HFF-Myc (cell line): Measurements from ENCODE around the gene PDE10A.

ENCODE experiments used
- DNase-seq: peaks from one replicate; pipeline ENCODE4 v3.0.0-alpha.2; 2011; ENCODE audit warnings: low read depth; ENCODE audit errors: extremely low read depth
- H3K4me3 ChIP-seq: replicated peaks from 2 replicates; pipeline ENCODE4 v1.5.1; 2011; ENCODE audit warnings: low read depth, mild to moderate bottlenecking, control low read depth, low read length
- TF ChIP-seq, protein P1 (sequence below): IDR thresholded peaks from 2 replicates; pipeline ENCODE4 v1.5.1; 2012; ENCODE audit warnings: mild to moderate bottlenecking, low read depth, low read length, control low read depth; ENCODE audit errors: missing control alignments

PDE10A gene

GRCh38 chr6:165671222-165671768 is 8.3 kb upstream of the PDE10A start:
- DNase-seq, result no peak
- TF ChIP-seq, protein P1, sequence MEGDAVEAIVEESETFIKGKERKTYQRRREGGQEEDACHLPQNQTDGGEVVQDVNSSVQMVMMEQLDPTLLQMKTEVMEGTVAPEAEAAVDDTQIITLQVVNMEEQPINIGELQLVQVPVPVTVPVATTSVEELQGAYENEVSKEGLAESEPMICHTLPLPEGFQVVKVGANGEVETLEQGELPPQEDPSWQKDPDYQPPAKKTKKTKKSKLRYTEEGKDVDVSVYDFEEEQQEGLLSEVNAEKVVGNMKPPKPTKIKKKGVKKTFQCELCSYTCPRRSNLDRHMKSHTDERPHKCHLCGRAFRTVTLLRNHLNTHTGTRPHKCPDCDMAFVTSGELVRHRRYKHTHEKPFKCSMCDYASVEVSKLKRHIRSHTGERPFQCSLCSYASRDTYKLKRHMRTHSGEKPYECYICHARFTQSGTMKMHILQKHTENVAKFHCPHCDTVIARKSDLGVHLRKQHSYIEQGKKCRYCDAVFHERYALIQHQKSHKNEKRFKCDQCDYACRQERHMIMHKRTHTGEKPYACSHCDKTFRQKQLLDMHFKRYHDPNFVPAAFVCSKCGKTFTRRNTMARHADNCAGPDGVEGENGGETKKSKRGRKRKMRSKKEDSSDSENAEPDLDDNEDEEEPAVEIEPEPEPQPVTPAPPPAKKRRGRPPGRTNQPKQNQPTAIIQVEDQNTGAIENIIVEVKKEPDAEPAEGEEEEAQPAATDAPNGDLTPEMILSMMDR, result no peak
- H3K4me3 ChIP-seq, result no peak overlapping the region

- no peak for DNase-seq
- no peak overlapping the region for H3K4me3 ChIP-seq
- TF ChIP-seq, protein P1, result no peak
These were observed 5.9 kb upstream of the PDE10A start for GRCh38 chr6:165668951-165669350.

GRCh38 chr6:165665384-165665672 is 2.3 kb upstream of the PDE10A start:
- TF ChIP-seq, protein P1, result no peak
- no peak overlapping the region for H3K4me3 ChIP-seq

DNA sequence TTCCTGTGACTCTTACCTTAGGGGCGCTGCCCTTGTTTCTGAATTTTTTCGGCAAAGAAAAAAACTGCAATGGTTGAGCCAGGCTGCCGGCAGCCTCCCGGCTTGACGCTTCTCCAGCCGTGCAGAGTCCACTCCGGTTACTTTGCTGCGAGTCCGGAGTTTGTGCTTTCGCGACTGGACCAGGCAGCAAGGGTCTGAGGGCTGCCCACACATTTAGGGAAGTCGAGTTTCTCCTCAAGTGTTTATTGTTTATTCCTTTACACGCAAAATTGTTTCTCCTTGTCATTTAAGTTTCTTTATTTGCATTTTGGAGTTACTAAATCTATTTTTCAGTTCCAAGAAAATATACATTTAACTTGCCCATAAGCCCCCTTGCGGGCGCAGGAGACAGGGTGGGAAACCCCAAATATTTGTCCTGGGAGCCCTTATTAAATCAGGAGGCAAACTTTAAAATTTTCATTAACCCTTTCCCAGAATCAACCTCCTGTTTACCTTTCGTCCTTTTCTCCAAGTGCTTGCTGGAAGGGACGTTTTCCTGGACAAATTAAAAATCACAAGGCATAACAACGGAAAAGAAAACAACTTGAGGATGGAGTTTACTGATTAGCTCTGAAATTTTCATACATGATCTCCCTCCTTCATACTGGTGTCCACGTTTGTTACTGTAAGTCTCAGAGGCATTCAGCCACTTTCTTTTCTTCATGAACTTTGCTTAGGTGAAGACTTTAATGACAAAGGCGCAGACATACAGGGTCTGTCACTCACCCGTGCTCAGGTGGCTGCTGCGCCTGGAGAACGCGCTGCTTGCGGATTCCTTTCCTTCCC is 1.7 kb upstream of the PDE10A start:
- DNase-seq, result no peak
- TF ChIP-seq, protein P1, result no peak
- no peak overlapping the region for H3K4me3 ChIP-seq

More at GRCh38 chr6:165665384-165665672, 2.3 kb upstream of the PDE10A start:
- no peak for DNase-seq

DNA sequence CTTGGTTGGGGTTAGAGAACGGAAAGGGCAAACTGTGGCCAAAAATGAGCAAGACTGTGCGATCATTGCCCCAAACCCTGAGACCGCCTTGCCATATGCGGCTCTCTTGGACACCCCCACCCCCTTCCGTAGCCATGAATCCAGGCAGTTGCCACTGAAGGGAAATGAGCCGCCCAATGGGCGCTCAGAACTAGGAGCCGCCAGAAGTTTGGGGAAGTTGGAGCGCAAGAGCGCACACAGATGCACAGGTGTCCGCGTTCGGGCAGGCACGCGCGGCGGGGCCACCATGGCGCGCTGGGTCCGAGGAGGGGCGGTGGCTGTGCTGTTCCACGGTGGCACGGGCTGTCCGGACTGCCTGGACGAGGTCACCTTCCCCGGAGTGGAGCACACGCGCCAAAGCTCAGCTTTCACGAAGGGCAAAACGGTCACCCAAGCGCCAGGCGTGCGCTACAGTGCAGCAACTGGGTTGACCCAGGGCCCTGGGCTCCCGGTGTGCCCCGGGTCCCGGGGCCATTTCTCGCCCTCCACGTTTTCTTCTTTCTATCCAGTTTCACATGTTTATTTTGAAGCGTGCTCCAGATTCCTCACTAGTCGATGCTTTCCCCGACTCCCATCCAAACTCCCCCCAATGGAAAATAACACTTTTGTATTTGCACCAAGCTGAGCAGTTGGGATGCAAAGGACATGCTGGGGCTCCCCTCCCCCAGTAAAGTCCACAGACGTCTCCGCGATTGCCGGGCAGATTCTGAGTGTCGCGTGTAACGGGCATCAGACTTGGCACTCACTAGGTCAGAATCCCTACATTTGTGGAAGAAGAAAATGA is 906 bp upstream of the PDE10A start:
- DNase-seq, result no peak
- TF ChIP-seq, protein P1, result no peak
- no peak overlapping the region for H3K4me3 ChIP-seq

GRCh38 chr6:165663377-165663735 is 315 bp upstream of the PDE10A start:
- no peak overlapping the region for H3K4me3 ChIP-seq
- TF ChIP-seq, protein P1, result no peak
- no peak for DNase-seq
